ENCODE data around the gene SAMHD1. TPM values are rescaled to one million over a fixed set of nuclear protein-coding genes. Genes with fewer than 3 reads are reported as not detected.

The SAMHD1 gene
- total and polyA plus RNA-seq, 2 donors (not counting 1 experiment from before 2014, with no cell fraction given) = 7.9 to 12.8 TPM

DNA sequence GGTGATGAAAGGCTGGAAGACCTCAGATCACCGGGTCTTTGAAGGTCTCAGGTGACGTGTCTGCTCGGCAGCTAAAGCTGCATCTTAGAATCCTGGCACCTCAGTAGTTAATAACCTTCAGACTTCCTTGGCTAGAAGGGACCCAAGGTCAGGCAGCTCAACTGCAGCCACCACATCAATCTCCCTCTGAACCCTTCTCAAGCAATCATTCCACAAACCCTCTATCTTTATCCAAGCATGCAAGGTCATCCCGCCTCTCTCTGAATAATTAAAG, 92.3 kb downstream of the SAMHD1 start:
- POLR2A ChIA-PET = interaction anchor here (1.1 kb wide), 1 partner anchor 21 kb away, joined by 3 read pairs; no protein-coding TSS in a partner anchor
- H3K4me3 ChIP-seq (ENCODE audit: control extremely low read depth in 1 of 5, extremely low read depth in 1 of 5, insufficient read depth in 1 of 5, low read depth in 2 of 5, low read length in 4 of 5) = no peak overlapping the region

More for the DNA sequence above, 92.3 kb downstream of the SAMHD1 start:
- Mint-ChIP-seq H3K27ac (peak overlapping the region; percentile 52), H3K27me3 (no peaks in the 10 kb centered on the region), H3K4me1 (peaks cover 64% of the 10 kb centered on the region), H3K9me3 (ENCODE audit: insufficient read depth) (no peaks in the 10 kb centered on the region), H3K4me3 (no peak overlapping the region)
- no peak overlapping the region for H3K9ac ChIP-seq (ENCODE audit: low read length)
- H3K27ac ChIP-seq (ENCODE audit: low read length in 2 of 2) = no peak overlapping the region
- no peak overlapping the region for H2AFZ ChIP-seq (ENCODE audit: insufficient read depth, low read depth, low read length, poor library complexity, severe bottlenecking)
- no peak for ATAC-seq (ENCODE audit: low read depth)
- peaks cover 37 to 45% of the 10 kb centered on the region in 2 donors for H3K4me1 ChIP-seq (ENCODE audit: control insufficient read depth in 2 of 2, insufficient read depth in 2 of 2, low read length in 2 of 2)
- no peak for DNase-seq
- no peak for TF ChIP-seq EZH2 (IDR thresholded peaks at IDR 0.05; ENCODE audit: borderline replicate concordance, insufficient read depth, low read depth, low read length, poor library complexity, severe bottlenecking)
- no peak for TF ChIP-seq CTCF (IDR thresholded peaks at IDR 0.05)
- CTCF ChIA-PET = interaction anchor here (0.6 to 2.0 kb wide), 5 partner anchors 28 to 121 kb away, joined by 3 to 5 read pairs (median 3); no protein-coding TSS in a partner anchor
- peaks cover 35% of the 10 kb centered on the region for H4K20me1 ChIP-seq (ENCODE audit: control insufficient read depth, insufficient read depth, low read length, poor library complexity, severe bottlenecking)
- intact Hi-C loops (cut with micrococcal nuclease) = no loop called here
- H3K4me2 ChIP-seq (replicated peaks; ENCODE audit: low read depth, low read length, poor library complexity, severe bottlenecking) = no peak overlapping the region
- peaks cover 0 to 10% of the 10 kb centered on the region in 2 experiments for H3K36me3 ChIP-seq (replicated peaks in 1 of 2; ENCODE audit: control extremely low read depth in 1 of 2, control insufficient read depth in 1 of 2, extremely low read depth in 1 of 2, insufficient read depth in 2 of 2, low read length in 1 of 2)
- peaks cover 76% of the 10 kb centered on the region for H3K79me2 ChIP-seq (ENCODE audit: control insufficient read depth, insufficient read depth, low read length)
- no peaks in the 10 kb centered on the region for H3K27me3 ChIP-seq (replicated peaks in 1 of 4; ENCODE audit: control extremely low read depth in 1 of 4, control insufficient read depth in 3 of 4, insufficient read depth in 4 of 4, low read length in 3 of 4)
- no peaks in the 10 kb centered on the region for H3K9me3 ChIP-seq (ENCODE audit: control extremely low read depth in 1 of 3, control insufficient read depth in 2 of 3, insufficient read depth in 1 of 3, low read length in 2 of 3)
- WGBS (ENCODE audit: insufficient coverage) = 91% methylated on average over 4 of the region's 4 CpGs
